HG03521 (cell line): ENCODE measurements around the gene HCLS1.

Experiments used
- ATAC-seq: cut with Tn5 transposase; IDR thresholded peaks from one replicate; pipeline ENCODE4 v1.9.1; 2021; ENCODE audit warnings: mild to moderate bottlenecking, moderate library complexity; ENCODE audit not compliant: unreplicated experiment

HCLS1 gene

GRCh38 chr3:121658716-121659435 is 1.8 kb downstream of the HCLS1 start:
- no peak for ATAC-seq

GRCh38 chr3:121654493-121655385 is 6.0 kb downstream of the HCLS1 start:
- ATAC-seq: no peak

- no peak for ATAC-seq
Observed at GRCh38 chr3:121651684-121652083, 9.0 kb downstream of the HCLS1 start.

GRCh38 chr3:121649645-121650044 is 11.1 kb downstream of the HCLS1 start:
- ATAC-seq: no peak

GRCh38 chr3:121648219-121648958 is 12.3 kb downstream of the HCLS1 start:
- no peak for ATAC-seq

GRCh38 chr3:121645054-121645453 is 15.6 kb downstream of the HCLS1 start:
- ATAC-seq: no peak

- ATAC-seq: no peak
Observed at GRCh38 chr3:121642601-121643314, 17.9 kb downstream of the HCLS1 start.

- no peak for ATAC-seq
Observed at GRCh38 chr3:121641127-121641526, 19.6 kb downstream of the HCLS1 start.

- ATAC-seq: no peak
Observed at GRCh38 chr3:121637922-121638321, 22.8 kb downstream of the HCLS1 start.

- ATAC-seq: no peak
Observed at GRCh38 chr3:121630355-121630754, 30.3 kb downstream of the HCLS1 start.

GRCh38 chr3:121629601-121630000 is 31.1 kb downstream of the HCLS1 start:
- no peak for ATAC-seq

GRCh38 chr3:121627622-121628021 is 33.1 kb downstream of the HCLS1 start:
- no peak for ATAC-seq

GRCh38 chr3:121627211-121627610 is 33.5 kb downstream of the HCLS1 start:
- ATAC-seq: no peak

- ATAC-seq: no peak
Observed at GRCh38 chr3:121626495-121626894, 34.2 kb downstream of the HCLS1 start.

GRCh38 chr3:121624147-121624899 is 36.4 kb downstream of the HCLS1 start:
- no peak for ATAC-seq

GRCh38 chr3:121621491-121621890 is 39.2 kb downstream of the HCLS1 start:
- no peak for ATAC-seq

- no peak for ATAC-seq
Observed at GRCh38 chr3:121619691-121620090, 41.0 kb downstream of the HCLS1 start.

- ATAC-seq: no peak
Observed at GRCh38 chr3:121606106-121606505, 54.6 kb downstream of the HCLS1 start.

GRCh38 chr3:121604759-121605158 is 55.9 kb downstream of the HCLS1 start:
- no peak for ATAC-seq

- ATAC-seq: no peak
Observed at GRCh38 chr3:121601212-121601812, 59.4 kb downstream of the HCLS1 start.
